HUES6 (cell line): ENCODE data around the gene IGSF9B.
"Not testable (repeated sequence)": the region's sequence is repeated elsewhere in the genome, so short reads cannot be mapped to it uniquely, and the experiment has no call there.

ENCODE experiments used
- H3K27ac ChIP-seq: 2 replicates; pipeline ENCODE4 v1.7.0; 2013; ENCODE audit warnings: low read depth, mild to moderate bottlenecking, low read length, inconsistent platforms
- H3K27me3 ChIP-seq: 2 replicates; pipeline ENCODE4 v1.6.1; 2013; ENCODE audit warnings: low read length; ENCODE audit not compliant: control insufficient read depth, insufficient read depth
- H3K36me3 ChIP-seq: 2 replicates; pipeline ENCODE4 v1.6.1; 2013; ENCODE audit warnings: low read length; ENCODE audit not compliant: control insufficient read depth, insufficient read depth
- H3K4me1 ChIP-seq: 2 replicates; pipeline ENCODE4 v1.6.1; 2013; ENCODE audit warnings: low read length; ENCODE audit not compliant: control insufficient read depth, insufficient read depth
- H3K4me3 ChIP-seq: 2 replicates; pipeline ENCODE4 v1.5.1; 2013; ENCODE audit warnings: low read depth, low read length
- H3K9ac ChIP-seq: one replicate; pipeline ENCODE4 v1.6.1; 2013; ENCODE audit warnings: mild to moderate bottlenecking, low read length
- H3K9me3 ChIP-seq: 2 replicates; pipeline ENCODE4 v1.6.1; 2013; ENCODE audit warnings: low read depth, low read length; ENCODE audit not compliant: control insufficient read depth, insufficient read depth

The IGSF9B gene, protein sequence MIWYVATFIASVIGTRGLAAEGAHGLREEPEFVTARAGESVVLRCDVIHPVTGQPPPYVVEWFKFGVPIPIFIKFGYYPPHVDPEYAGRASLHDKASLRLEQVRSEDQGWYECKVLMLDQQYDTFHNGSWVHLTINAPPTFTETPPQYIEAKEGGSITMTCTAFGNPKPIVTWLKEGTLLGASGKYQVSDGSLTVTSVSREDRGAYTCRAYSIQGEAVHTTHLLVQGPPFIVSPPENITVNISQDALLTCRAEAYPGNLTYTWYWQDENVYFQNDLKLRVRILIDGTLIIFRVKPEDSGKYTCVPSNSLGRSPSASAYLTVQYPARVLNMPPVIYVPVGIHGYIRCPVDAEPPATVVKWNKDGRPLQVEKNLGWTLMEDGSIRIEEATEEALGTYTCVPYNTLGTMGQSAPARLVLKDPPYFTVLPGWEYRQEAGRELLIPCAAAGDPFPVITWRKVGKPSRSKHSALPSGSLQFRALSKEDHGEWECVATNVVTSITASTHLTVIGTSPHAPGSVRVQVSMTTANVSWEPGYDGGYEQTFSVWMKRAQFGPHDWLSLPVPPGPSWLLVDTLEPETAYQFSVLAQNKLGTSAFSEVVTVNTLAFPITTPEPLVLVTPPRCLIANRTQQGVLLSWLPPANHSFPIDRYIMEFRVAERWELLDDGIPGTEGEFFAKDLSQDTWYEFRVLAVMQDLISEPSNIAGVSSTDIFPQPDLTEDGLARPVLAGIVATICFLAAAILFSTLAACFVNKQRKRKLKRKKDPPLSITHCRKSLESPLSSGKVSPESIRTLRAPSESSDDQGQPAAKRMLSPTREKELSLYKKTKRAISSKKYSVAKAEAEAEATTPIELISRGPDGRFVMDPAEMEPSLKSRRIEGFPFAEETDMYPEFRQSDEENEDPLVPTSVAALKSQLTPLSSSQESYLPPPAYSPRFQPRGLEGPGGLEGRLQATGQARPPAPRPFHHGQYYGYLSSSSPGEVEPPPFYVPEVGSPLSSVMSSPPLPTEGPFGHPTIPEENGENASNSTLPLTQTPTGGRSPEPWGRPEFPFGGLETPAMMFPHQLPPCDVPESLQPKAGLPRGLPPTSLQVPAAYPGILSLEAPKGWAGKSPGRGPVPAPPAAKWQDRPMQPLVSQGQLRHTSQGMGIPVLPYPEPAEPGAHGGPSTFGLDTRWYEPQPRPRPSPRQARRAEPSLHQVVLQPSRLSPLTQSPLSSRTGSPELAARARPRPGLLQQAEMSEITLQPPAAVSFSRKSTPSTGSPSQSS (N-terminal part only)

DNA sequence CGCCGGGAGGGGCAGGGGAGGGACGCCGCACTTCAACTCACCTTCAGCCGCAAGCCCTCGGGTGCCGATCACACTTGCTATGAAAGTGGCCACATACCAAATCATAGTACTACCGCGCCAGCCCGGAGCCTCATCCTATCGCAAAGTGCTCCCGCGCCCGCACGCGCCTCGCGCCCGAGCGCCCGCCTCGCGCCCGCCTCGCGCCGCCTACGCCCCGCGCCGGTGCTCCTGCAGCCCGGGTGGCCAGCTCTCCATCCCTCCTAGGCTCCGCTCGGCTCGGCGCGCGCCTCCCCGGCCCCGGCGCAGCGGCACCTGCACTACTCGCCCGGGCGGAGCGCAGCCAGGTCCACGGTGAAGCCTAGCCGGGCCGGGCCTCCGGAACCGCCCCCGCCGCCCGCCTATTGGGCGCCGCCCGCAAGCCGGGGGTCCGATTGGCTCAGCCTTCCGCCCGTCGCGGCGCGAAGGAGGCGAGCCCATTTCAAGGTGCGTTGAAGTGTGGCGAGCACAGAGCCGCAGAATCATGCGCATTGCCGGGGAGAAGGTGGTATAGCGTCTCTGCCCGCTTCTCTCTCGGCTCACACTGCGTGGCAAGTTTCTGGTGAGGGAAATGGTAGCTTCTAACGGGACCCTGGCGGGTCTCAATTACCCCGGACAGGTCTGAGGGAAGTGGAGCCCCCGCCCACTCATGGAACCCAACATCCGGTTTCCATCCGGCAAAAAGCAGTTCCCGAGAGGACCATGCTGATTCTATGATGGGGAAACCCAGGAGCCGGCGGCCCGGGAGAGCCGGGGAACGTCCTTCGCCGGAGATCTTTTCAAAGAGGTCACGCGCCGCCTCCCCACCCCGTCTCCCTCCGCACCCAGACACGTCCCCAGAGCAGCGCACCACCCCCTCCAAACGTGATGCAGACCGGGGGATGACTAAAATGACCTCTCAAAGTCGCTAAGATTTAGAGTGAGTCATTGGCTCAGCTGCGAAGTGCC is at the start of gene IGSF9B:
IGSF9B (minus strand) TSS at position 319 of the 984 bp plus-strand sequence; CDS start at position 105, 214 bp downstream.
- H3K4me3 ChIP-seq = peak within 1 kb of the TSS; percentile 98

GRCh38 chr11:134004496-134005172 is 47.9 kb upstream of the IGSF9B start:
- no peak overlapping the region for H3K9ac ChIP-seq
- peaks cover 12% of the 10 kb centered on the region for H3K4me1 ChIP-seq
- no peaks in the 10 kb centered on the region for H3K36me3 ChIP-seq
- no peaks in the 10 kb centered on the region for H3K27me3 ChIP-seq
- H3K4me3 ChIP-seq = no peak overlapping the region
- no peaks in the 10 kb centered on the region for H3K9me3 ChIP-seq
- H3K27ac ChIP-seq = no peak overlapping the region

More for the DNA sequence above, at the start of gene IGSF9B:
- peak within 1 kb of the TSS; percentile 52 for H3K9ac ChIP-seq
- H3K9me3 ChIP-seq = no peaks in the 10 kb centered on the region
- H3K27ac ChIP-seq = no peak within 1 kb of the TSS
- H3K4me1 ChIP-seq = peaks cover 39% of the 10 kb centered on the region
- H3K27me3 ChIP-seq = peaks cover 66% of the 10 kb centered on the region
- H3K36me3 ChIP-seq = no peaks in the 10 kb centered on the region

- no peaks in the 10 kb centered on the region for H3K36me3 ChIP-seq
- no peaks in the 10 kb centered on the region for H3K9me3 ChIP-seq
- no peak overlapping the region for H3K27ac ChIP-seq
- no peak overlapping the region for H3K9ac ChIP-seq
- H3K4me3 ChIP-seq = no peak overlapping the region
- peaks cover 9% of the 10 kb centered on the region for H3K4me1 ChIP-seq
- H3K27me3 ChIP-seq = no peaks in the 10 kb centered on the region
Observed at GRCh38 chr11:134003792-134004495, 47.2 kb upstream of the IGSF9B start.

- not testable (repeated sequence) for H3K4me3 ChIP-seq, H3K27me3 ChIP-seq, H3K27ac ChIP-seq, H3K4me1 ChIP-seq, H3K9me3 ChIP-seq, H3K36me3 ChIP-seq, H3K9ac ChIP-seq
Observed at GRCh38 chr11:134002819-134003218, 46.1 kb upstream of the IGSF9B start.

DNA sequence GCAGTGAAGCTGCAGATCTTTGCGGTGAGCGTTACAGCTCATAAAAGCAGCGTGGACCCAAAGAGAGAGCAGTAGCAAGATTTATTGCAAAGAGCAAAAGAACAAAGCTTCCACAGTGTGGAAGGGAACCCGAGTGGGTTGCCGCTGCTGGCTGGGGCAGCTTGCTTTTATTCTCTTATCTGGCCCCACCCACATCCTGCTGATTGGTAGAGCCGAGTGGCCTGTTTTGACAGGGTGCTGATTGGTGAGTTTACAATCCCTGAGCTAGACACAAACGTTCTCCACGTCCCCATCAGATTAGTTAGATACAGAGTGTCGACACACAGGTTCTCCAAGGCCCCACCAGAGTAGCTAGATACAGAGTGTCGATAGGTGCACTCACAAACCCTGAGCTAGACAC is 45.6 kb upstream of the IGSF9B start:
- H3K4me3 ChIP-seq, H3K36me3 ChIP-seq, H3K9me3 ChIP-seq, H3K27me3 ChIP-seq, H3K4me1 ChIP-seq, H3K27ac ChIP-seq, H3K9ac ChIP-seq: not testable (repeated sequence)

DNA sequence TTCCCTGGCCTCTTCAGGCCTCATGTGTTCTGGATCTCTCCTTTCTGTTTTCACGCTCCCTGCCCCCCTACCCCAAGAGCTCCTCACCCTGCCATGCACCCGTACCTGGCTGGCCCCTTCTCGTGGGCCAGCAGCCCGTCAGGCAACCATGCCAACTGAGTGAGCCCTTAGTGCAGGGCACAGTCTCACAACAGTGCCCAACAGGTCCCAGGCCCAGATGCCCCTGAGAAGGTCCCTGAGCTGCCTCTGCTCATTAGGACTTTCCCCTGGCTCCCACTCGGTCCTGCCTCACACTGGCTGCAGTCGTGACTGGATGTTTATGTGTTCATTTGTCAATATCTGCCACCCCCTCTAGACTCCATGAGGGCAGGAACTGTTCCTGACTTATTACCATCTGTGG is 44.8 kb upstream of the IGSF9B start:
- Histone ChIP-seq H3K9me3 (no peaks in the 10 kb centered on the region), H3K9ac (no peak overlapping the region), H3K36me3 (no peaks in the 10 kb centered on the region), H3K27me3 (no peaks in the 10 kb centered on the region), H3K4me3 (no peak overlapping the region), H3K4me1 (no peaks in the 10 kb centered on the region), H3K27ac (no peak overlapping the region)

DNA sequence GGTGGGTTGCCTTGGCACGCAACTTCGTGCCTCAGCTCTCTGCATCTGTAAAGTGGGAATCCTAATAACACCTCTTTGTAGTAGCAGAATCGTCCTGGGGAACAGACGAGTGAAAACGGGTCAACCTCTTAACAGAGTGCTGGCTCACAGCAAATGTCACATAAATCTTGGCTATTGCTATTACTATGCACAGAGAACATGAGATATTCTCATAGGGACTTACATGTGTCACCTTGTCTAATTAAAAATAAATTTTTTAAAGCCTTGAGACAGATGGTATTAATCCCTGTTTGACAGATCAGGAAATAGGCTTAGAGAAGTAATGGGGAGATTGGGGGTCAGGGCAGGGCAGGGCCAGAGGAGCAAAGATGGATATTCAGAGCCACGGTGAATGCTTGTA is 44.3 kb upstream of the IGSF9B start:
- H3K9ac ChIP-seq = no peak overlapping the region
- H3K27me3 ChIP-seq = no peaks in the 10 kb centered on the region
- H3K27ac ChIP-seq = no peak overlapping the region
- no peaks in the 10 kb centered on the region for H3K36me3 ChIP-seq
- H3K4me1 ChIP-seq = no peaks in the 10 kb centered on the region
- no peak overlapping the region for H3K4me3 ChIP-seq
- no peaks in the 10 kb centered on the region for H3K9me3 ChIP-seq

DNA sequence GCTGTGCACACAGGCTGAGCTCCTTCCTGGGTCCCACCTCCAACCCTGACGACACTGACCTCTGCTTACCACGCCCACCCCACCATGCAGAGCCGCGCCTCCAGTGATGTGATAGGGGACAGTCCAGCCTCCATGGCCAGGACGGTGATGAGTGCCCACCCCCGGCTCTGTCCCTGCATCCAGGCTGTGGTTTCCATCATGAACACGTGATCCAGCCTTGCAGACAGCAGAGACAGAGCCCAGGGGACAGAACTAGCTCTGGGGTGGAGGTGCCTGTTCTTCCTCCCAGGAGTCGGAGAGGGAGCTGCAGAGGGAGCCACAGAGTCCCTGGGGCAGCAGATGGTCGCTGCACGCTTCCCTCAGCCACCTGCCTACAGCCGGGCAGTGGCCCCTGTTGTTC is 42.6 kb upstream of the IGSF9B start:
- Histone ChIP-seq H3K27me3 (no peaks in the 10 kb centered on the region), H3K4me3 (no peak overlapping the region), H3K9me3 (no peaks in the 10 kb centered on the region), H3K27ac (no peak overlapping the region), H3K4me1 (no peaks in the 10 kb centered on the region), H3K9ac (no peak overlapping the region), H3K36me3 (no peaks in the 10 kb centered on the region)

DNA sequence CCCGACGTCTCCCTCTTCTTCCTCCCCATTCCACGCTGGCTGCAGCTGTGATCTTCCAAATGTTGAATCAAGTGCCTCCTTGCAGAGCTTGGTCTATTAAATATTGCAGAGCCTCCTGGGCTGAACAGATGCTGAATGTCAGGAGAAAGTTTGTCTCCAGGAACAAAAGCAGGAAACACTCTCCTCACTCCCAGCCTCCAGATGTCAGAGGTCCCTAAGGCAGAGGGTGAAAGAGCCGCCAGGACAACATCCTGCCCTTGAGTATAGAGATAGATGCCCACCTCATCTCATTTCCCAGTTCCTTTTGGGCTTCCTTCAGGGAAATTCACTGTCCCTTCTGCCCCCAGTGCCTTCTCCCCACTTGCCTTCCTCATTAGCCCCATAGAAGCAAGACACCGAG is 40.8 kb upstream of the IGSF9B start:
- Histone ChIP-seq H3K36me3 (no peaks in the 10 kb centered on the region), H3K27ac (no peak overlapping the region), H3K4me3 (no peak overlapping the region), H3K9ac (no peak overlapping the region), H3K4me1 (no peaks in the 10 kb centered on the region), H3K27me3 (no peaks in the 10 kb centered on the region), H3K9me3 (no peaks in the 10 kb centered on the region)
